Inferior parietal cortex (tissue), 1 donor: ENCODE results near the gene GNG8.
A peak's percentile ranks its signal among the peaks of the same experiment; 100 is the strongest.

Experiments used
- DNase-seq: peaks from one replicate; pipeline ENCODE4 v3.0.0-alpha.2; 2016; ENCODE audit errors: extremely low spot score

Gene GNG8

DNA sequence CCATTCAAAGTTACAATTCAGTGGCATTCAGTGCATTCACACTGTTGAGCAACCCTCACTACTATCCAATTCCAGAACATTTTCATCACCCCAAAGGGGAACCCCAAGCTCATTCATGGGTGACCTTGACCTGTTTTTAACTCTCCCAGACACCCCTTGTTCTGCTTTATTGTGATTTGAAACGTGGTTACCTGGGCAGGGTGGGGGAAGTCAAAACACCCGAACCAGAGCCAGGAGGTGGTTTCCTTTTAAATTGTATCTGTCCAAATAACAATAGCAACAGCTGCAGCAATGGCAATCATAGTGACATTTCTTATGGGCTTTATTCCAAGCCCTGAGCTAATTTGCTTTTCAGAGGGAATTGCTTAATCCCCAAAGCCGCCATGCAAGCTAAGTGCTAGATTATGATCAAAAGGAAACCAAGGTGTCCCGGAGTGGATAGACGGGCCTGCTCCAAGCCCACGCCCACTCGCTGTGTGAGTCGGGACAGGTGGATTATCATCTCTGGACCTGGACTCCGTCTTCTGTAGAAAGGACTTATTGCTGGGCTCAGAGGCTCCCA, 17.3 kb downstream of the GNG8 start:
- no peak for DNase-seq

DNA sequence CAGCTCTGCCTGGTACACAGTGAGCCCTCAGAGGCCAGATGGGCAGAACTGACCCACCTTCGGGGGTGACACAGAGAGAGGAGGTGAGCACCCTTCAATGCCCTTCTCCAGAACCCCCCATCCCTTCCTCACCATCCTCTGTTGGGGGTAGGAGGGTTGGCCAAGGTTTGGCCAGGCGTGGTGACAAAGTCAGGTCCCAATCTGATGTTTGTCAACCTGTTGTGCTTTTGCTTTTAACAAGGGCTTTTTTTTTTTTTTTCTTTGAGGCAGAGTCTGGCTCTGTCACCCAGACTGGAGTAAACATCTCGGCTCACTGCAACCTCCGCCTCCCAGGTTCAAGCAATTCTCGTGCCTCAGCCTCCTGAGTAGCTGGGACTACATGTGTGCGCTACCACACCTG, 18.4 kb downstream of the GNG8 start:
- no peak for DNase-seq

DNA sequence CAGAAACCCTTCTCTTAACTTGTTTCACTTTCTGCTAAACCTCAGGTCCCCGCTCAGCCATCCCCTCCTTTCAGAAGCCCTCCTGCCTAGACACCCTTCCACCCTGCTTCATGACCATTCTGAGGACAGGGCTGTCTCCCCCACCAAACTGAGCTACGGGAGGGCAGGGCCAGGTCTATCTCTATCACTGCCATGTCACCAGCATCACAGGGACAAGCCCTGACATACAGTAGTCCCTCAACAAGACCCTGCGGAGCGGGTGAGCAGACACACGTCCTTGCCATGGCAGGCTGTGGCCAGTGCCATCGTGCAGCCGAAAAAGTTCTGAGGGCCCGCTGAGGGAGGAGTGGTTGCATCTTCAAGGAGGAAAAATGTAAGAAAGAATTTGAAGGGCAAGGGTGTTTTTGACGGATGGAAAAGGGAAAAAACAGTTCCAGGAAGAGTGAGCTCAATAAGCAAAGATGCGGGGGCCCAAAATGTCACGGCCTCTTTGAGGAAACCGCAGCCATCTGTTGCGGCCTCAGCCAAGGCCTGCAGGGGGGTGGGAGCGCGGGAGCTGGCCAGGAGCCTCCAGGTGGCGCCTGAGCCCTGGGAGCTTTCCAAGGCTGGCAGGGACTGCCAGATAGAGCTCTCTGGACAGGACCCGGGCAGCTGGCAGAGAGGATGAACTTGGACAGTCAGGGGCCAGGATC, 19.2 kb downstream of the GNG8 start:
- DNase-seq = no peak

DNA sequence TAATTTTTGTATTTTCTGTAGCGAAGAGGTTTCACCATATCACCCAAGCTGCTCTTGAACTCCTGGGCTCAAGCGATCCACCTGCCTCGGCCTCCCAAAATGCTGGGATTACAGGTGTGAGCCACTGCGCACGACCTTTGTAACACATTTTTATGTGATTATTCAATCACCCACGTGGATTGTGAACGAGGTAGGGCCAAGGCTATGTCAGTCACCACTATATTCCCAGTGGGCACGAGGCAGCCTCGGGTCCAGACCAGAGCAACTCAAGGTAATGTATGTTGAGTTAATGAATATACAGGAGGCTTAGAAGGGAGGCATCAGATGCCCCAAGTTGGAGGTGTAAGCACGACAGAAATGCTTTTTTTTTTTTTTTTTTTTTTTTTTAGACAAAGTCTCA, 20.0 kb downstream of the GNG8 start:
- no peak for DNase-seq

DNA sequence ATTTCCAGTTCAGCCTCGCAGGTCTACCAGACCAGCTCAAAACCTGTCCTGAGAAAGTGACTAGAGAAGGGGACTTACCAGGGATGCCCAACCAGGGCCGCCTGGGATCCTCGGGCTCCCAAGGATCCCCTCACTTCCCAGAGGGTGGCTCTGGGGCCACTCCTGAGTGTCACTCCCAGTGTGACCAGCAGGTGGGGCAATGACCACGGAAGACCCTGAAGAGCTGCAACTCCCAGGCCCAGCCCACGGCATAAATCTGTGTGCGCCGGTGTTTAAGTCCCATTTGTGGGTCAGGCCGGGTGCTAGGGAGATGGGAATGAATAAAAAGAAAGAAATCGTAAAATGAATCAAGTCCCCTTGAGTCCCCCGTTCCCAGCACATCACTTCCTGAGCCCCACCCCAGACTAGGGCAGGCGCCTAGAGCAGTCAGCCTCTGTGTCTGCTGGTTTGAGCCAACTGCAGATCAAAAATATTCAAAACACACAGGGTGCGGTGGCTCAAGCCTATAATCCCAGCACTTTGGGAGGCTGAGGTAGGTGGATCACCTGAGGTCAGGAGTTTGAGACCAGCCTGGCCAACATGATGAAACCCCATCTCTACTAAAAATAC, 21.8 kb downstream of the GNG8 start:
- peak; percentile 92 for DNase-seq

GRCh38 chr19:46613525-46613924, 22.5 kb downstream of the GNG8 start:
- DNase-seq = no peak

DNA sequence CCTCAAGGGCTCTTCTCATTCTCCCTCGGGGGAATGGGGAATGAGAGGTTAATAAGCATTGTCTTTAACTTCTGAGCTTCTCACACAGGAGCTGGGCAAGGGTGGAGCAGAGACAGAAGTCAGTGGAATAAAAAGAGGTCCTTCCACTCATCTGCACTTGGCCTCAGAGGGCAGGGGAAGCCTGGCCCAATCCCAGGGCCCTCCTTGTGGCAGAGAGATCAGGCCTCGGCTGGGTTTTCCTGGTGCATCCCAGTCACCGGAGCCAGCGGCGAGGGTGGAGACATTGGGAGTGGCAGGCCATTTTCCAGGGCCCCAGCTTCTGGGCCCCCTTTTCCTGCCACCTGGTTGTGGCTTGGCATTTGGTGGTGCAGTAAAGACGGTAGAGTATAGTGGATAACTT, 24.2 kb downstream of the GNG8 start:
- DNase-seq = no peak

DNA sequence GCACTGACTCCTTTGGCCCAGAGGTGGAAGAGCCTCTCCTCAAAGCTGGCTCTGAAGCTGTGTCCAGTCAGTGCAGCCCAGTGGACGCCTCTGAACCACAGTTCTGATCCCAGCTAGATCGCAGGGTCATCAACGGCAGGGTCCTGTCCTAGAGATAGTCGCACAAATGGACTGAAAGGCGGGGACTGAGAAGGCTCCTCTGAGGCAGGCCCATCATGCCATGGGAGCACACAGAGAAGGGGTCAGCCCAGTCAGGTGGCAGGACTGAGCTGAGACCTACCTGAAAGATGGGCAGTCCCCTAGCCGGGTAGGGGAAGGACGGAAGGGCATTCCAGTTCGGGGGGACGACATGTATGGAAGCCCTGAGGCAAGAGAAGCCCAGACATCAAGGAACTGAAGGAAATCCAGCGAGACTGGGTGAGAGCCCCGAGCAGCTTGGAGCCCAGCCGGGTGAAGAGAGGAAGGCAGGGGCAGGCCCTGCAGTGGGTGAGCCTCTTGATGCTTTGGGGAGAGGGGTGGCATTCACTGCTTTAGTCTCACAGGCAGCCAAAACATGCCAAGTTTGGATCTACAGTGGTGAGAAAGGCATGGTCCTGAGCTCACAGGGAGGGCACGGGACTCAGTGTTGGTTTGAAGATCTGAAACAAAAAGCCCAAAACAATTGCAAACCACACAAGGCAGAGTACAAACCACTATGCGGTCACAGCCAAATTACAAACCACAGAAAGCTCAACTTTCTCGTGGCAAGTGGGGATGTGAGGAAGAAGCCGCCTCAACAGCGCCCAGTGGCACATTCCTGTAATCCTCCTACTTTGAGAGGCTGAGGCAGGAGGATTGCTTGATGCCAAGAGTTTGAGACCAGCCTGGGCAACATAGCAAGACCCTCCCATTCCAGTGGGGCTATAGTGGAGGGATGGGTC, 24.9 kb downstream of the GNG8 start:
- no peak for DNase-seq

GRCh38 chr19:46610413-46610775, 25.6 kb downstream of the GNG8 start:
- DNase-seq = no peak

DNA sequence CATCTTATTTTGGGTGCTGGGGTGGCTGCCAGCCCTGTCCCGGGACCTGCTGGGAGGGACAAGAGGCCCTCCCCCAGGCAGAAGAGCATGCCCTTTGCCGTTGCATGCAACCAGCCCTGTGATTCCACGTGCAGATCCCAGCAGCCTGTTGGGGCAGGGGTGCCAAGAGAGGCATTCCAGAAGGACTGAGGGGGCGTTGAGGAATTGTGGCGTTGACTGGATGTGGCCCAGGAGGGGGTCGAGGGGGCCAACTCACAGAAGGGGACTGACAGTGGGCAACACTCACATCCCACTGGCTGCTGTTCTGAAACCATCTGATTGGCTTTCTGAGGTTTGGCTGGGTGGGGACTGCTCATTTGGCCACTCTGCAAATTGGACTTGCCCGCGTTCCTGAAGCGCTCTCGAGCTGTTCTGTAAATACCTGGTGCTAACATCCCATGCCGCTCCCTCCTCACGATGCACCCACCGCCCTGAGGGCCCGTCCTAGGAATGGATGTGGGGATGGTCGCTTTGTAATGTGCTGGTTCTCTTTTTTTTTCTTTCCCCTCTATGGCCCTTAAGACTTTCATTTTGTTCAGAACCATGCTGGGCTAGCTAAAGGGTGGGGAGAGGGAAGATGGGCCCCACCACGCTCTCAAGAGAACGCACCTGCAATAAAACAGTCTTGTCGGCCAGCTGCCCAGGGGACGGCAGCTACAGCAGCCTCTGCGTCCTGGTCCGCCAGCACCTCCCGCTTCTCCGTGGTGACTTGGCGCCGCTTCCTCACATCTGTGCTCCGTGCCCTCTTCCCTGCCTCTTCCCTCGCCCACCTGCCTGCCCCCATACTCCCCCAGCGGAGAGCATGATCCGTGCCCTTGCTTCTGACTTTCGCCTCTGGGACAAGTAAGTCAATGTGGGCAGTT, 26.2 kb downstream of the GNG8 start:
- no peak for DNase-seq

- DNase-seq = no peak
Measured at GRCh38 chr19:46608581-46609345, 27.2 kb downstream of the GNG8 start.

DNA sequence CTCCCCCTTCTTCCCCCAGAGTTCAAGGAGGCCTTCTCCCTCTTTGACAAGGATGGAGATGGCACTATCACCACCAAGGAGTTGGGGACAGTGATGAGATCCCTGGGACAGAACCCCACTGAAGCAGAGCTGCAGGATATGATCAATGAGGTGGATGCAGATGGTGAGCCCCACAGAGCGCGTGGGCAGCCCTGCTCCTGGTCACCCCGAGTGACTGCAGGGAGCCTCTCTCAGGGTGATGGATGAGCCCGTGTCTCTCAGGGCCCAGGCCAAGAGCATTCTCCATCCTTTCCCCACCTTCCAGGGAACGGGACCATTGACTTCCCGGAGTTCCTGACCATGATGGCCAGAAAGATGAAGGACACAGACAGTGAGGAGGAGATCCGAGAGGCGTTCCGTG, 27.8 kb downstream of the GNG8 start:
- DNase-seq = no peak

DNA sequence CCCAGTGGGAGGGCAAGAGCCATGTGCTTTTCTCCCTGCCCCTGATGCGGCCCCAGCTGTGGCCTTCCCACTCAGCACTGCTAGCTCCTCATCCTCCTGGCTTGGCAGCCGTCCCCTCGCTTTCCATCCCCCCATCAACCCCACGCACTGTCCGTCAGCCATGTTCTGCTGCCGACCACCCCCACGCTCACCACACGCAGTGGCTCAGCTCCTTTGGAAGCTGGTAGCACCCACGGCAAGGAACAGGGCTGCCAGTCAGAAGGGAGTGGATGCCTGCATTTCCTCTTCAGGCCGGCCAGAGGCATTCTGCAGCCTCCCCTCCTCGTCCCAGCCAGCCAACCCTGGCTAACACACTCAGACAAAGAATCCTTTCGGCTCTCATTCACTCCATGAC, 28.6 kb downstream of the GNG8 start:
- peak; percentile 27 for DNase-seq

DNA sequence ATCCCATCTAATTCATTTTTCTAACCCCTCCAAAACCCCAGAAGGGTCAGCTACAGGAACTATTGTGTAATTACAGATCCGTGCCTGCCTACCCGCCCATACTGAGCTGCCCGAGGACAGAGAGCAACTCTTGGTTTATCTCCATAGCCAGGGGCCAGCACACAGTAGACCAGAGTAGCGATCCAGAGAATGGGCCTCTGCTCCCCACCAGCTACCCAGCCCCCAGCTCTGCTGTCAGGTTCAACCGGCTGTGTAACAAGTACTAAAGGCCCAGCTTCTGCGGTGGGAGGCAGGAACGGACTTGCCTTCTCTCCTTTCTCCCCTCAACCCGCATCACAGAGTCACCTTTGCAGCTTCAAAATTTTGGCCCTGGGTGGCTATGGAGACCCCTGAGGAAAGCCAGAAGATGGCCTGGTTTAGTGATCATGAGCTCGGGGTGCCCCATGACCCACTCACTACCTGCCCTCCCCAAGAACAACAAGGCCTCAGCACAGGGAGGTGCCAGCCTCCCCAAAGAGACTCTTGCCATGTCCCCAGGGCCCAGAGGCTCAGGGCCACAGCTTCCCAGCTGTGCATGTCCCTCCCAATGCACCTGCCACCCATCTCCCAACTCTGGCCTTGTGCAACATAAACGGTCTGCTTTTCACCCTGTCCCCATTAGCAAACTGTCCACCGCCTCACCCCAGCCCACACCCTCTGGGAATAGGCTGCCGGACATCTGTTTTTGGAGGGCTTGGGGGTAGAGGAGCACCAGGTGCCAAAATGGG, 29.1 kb downstream of the GNG8 start:
- no peak for DNase-seq

DNA sequence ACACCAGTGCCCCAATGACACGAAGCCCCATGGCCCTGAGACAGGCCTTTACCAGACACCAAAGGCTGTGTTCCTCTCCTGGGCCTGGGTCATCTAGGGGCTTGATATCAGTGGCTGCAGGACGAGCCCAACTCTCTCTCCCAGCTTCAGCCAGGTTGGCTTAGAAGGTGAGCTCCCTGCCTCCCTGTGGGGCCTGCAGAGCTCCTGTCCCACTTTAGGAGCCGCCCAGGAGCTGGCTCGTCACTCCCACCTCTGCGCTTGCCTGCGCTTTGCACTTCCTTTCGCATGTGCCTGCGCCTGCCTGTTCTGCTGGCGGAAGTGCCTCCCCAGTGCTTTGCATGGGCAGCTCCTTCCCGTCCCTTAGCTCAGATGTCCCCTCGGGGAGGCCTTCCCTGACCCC, 30.0 kb downstream of the GNG8 start:
- DNase-seq = no peak

DNA sequence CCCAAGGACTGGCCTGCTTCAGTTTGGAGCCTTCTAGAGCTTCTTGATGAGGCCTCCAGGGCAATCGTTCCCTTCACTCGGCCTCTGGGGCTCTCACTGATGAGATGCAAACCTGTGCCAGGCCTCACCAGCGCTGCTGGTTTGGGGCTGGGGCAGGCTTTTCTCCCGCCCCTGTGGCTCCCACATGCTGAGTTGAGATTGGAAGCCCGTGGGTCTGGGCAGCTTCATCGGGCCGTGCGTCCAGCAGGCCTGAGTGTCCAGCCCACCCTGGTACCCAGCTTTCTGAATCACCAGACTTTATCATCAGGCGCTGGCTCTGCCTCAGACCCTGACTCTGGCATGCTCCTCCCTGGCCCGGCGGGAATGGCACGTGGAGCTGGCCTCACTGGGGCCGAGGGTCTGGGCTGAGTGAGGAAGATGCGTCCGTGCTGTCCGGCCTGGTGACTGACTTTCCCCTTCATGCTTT, 30.6 kb downstream of the GNG8 start:
- no peak for DNase-seq

GRCh38 chr19:46604781-46605355, 31.1 kb downstream of the GNG8 start:
- DNase-seq = peak; percentile 38

GRCh38 chr19:46603752-46604231, 32.2 kb downstream of the GNG8 start:
- DNase-seq = no peak

GRCh38 chr19:46603195-46603637, 32.8 kb downstream of the GNG8 start:
- no peak for DNase-seq
